DMS153 treated with DMSO at 0.1 percent for 48 hours (cell line): ENCODE results near the gene TMEM150C.
A peak's percentile ranks its signal among the peaks of the same experiment; 100 is the strongest.
"Not testable (repeated sequence)": the region's sequence is repeated elsewhere in the genome, so short reads cannot be mapped to it uniquely, and the experiment has no call there.

Experiments
- DNase-seq: peaks from one replicate; lab custom pipeline; 2025; ENCODE audit not compliant: unreplicated experiment; lab: John Stamatoyannopoulos, UW

TMEM150C gene

DNA sequence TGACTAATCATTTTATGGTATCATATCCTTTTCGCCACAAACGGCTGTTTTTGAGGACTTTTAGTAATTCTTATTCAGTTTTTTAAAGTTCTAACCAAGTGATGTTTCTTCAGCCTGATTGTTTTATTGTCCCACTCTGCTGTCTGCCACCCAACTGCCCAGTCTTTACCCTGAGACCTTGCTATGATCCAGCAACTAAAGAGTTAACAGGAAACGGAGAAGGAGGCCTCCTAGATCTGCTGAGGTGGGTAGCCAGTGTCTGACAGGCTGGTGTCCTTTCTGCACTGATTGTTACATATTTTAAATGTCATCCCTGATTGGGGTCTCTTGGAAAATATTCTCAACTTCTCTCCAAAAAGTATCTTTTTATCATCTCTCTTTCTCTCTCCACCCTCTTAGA is 7.9 kb upstream of the TMEM150C start:
- DNase-seq, result no peak

DNA sequence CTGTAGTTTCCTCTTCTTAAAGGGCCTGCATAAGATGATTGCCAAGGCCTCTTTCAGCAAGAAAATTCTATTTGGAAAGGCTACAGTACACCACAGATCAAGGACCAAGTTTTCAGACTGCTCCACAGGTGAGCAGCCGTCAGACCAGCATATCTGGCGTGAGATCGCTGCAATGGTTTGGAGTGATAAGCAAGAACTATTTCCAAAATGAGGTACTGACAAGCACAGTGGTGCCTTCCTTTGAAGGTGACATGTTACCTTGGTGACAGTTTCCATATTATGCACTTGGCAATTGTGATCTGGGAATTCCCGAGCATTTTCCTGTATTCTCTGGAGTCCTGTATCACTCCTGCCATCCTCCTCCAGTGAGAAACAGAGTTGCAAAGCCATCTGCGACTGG is 7.3 kb upstream of the TMEM150C start:
- no peak for DNase-seq

GRCh38 chr4:82567444-82567843 is 5.7 kb upstream of the TMEM150C start:
- no peak for DNase-seq

DNA sequence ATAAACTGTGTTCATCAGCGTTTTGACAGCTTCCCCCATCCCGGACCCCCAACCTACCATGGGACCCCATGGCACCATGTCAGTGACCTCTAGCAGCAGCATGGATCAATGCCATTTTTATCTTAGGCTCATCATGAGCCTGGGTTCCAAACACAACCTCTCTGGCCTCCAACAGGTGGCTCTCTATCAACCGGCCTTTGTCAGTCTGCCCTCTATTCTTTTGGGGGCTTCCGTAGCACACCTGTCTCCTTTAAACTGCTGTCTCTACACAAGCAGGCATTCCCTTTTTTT is 721 bp upstream of the TMEM150C start:
- no peak for DNase-seq

DNA sequence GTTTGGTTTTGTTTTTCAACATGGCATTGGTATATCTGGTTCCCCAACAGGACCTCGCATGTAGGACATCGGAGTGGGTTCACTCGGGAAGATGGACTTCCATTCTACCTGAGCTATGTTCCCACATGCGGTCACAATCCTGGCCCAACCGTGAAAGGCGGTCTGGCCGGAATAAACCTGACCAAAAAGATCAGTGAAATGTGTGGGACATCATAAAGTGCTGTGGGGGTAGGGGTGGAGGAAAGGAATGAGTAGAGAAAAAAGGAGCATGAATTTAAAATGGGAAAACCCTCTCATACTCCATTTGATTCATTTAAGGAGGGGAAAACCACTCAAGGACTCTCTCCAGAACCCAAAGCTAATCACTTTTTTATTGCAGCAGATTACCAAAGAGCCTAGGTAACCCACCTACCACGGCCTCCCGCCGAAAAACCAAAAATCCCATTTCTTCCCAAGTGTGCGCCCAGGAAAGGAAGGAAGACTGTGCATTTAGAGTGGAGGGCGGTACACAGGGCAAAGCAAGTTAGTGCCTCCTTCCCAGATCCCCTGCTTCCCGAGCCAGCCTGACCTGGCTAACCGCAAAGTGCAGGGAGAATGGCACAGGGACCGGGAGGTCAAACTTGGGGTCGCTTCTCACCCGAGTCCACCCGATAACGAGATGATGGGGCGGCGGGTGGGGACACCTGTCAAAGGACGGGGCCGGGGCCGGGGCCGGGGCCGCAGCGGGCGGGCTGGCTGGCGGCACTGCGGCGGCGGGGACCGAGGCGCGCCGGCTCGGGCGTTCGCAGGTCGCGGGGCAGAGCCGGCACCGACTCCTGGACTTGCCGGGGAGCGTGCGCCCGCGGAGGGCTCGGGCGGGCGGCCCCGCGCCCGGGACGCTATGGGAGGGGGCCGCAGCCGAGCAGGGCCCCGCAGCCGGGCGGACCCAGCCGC is 669 bp downstream of the TMEM150C start:
- DNase-seq, result no peak

- peak; percentile 22 for DNase-seq
Observed at GRCh38 chr4:82559735-82560120, 2.1 kb downstream of the TMEM150C start.

GRCh38 chr4:82559090-82559734 is 2.6 kb downstream of the TMEM150C start:
- not testable (repeated sequence) for DNase-seq

GRCh38 chr4:82555276-82555675 is 6.5 kb downstream of the TMEM150C start:
- DNase-seq, result no peak

DNA sequence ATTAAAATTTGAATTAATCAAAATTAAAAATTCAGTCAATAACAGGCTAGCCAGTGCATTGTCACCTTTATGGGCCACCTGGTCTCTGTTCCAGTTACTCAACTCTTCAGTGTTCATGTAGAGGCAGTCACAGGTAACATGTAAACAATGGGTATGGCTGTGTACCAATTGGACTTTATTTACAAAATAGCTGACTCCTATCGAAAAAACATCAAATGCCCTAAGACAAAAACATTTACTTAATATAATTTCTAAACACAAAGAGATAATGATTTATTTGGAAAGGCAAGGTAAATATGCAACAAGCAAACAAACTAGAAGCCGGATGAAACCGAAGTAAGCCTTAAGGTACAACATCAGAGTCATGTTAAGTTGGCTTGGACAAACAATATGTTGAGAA is 8.8 kb downstream of the TMEM150C start:
- no peak for DNase-seq

DNA sequence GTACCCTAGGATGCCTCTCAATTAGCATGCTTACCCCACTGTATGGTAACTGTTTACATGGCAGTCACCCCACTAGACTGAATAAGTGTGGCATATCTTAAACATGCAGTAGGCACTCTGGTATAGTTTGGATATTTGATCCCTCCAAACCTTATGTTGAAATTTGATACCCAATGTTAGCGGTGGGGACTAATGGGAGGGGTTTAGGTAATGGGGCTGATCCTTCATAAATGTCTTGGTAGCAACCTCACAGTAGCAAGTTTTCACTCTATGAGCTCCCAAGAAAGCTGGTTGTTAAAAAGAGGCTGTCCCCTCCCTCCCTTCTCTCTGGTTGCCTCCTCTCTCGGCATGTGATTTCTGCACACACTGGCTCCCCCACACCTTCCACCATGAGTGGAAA is 10.1 kb downstream of the TMEM150C start:
- no peak for DNase-seq

DNA sequence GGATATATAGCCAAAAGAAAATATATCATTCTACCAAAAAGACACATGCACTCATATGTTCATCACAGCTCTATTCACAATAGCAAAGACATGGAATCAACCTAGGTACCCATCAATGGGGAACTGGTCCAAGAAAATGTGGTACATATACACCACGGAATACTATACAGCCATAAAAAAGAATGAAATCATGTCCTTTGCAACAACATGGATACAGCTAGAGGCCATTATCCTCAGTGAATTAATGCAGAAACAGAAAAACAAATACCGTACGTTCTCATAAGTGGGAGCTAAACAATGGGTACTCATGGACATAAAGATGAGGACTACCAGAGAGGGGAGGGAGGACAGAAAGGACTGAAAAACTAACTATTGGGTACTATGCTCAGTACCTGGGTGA is 13.9 kb downstream of the TMEM150C start:
- not testable (repeated sequence) for DNase-seq

DNA sequence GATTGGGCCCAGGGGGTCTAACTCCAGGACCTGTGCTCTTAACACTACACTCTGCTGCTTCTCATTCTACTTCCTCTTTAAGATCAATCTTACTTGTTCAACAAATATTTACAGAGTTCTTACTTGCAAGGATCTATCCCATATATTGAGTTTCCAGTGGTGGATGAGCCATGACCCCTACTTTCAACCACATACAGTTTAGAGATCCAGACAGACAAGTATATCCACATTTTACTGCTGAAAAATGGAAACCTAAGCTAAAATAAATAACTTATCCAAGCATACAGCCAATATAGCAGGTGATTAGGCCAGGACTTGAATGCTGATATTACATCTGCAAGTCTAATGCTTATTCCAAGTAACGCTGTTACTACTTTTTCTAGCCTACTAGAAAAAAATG is 18.7 kb downstream of the TMEM150C start:
- no peak for DNase-seq

DNA sequence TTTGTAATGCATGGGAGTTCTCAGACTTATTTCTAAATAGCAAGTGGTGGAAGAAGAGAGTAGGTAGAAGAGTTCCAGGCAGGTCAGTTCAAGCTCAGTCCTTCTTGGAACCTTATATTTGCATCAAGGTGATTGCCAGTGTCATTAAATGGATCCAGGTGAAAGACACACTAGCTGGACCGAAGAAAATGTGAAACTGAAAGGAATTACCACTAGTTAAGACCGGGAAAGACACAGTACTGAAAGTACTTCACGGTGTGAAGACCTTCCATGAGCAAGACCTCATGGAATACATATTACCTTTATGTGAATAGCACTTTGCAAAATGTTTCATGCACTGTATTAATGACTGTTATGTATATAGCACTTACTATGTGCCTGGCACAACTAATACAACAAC is 19.1 kb downstream of the TMEM150C start:
- DNase-seq, result no peak

DNA sequence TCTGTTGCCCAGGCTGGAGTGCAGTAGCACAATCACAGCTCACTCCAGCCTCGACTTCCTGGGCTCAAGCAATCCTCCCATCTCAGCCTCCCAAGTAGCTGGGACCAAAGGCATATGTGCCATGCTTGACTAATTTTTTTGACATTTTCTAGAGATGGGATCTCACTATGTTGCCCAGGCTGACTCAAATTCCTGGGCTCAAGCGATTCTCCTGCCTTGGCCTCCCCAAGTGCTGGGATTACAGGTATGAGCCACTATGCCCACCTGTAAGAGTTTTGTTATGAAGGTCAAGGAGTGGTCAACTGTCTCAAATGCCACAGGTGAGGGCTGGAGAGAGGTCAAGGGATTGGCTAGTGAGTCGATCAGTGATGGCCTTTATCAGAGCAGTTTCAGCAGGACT is 32.5 kb downstream of the TMEM150C start:
- DNase-seq, result no peak

DNA sequence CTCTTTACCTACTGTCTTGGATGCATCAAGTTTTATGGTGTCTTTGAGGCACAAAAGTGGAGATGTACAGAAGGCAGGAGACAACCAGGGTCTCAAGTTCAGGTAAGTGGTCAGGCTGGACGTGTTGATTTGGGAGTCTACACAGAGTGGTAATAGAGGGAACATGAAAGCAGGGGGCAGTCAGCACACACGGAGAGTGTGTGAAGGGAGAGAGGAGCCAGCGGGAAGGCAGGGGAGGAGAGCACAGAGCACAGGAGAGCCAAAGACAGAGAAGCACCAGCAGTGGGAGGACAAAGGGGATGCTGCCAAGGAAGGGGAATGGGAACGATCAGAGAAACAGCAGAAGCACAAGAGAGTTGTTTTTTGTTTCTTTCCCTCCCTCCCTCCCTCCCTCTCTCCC is 32.9 kb downstream of the TMEM150C start:
- DNase-seq, result no peak

- no peak for DNase-seq
Observed at GRCh38 chr4:82528074-82528473, 33.7 kb downstream of the TMEM150C start.

DNA sequence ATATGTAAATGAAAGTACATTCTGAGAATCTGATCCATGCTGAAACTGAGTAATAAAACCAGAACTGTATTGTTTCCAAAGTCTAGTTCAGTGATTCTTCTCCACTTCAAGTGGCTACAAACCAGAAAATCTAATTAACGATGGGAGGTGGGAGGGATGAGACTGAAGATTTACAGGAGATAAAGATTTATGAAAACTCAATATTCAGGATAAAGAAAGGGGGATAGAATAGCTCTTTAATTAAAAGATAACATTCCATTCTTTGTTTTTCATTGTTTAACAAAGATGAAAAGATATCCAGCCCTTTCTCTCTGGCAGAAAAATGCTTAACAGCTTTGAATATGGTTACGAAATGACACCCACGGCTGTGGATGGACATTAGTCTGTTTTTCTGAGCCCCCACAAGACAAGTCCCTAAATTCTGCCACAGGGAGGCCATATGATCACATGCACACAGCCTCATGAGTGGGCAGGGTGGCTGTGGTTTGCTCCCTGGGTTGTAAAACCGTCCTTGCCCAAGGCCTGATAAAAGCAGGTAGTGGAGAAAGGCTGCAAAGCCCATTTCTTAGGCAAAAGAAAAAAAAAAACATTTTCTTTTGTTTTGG is 36.4 kb downstream of the TMEM150C start:
- DNase-seq, result no peak

GRCh38 chr4:82524570-82525152 is 37.1 kb downstream of the TMEM150C start:
- DNase-seq, result no peak

DNA sequence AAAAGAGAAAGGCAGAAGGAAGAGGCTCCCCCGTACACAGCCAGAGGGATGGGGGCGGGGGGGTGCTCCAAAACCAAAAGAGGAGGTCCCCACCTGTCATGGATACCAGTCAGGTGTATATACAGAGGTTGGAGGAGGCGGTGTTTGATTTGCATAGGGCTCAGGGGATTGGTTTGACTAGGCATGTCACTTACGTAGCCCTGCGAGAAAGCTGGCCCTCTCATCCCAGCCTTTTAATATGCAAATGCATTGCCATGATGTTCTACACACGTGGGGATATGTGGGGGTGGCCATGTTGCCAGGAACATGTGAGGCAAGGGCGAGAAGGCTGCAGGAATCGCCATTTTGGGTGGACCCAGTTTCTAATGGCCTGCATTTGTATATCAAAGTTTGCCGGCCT is 38.6 kb downstream of the TMEM150C start:
- no peak for DNase-seq

DNA sequence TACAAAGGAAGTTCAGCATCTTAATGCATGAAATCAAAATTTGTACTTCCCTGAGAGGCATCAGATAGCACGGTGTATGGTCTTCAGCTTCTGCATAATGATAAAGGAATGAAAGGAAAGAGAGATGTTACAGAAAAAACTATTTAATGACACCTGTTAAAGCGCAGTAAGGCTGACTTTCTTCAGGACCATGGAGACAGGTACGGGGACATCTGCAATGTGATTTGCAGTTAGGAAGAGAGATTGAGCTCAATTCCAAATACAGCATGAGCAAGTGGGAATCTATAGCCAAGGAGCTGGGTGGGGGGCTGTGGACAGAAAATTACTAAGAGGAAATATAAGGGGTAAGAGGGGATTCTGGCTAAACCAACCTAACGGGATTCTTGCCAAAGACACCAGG is 39.3 kb downstream of the TMEM150C start:
- DNase-seq, result no peak

DNA sequence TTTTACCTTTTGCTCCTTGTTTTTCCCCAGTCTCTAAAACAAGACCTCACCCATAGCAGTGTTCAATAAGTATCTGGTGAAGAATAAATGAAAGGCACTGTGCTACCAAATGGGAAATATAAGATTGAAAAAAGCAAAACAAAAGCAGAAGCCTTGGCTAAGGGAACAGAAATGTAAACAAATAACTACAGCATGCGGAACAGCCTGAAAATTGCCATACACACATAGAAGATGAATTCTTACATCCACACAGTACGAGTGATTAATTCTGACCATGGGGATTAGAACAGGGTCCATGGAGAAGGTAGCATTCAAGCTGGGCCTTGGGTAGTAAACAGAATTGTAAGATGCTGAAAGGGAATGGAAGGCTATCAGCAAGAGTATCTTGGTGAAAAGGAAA is 40.5 kb downstream of the TMEM150C start:
- DNase-seq, result no peak

DNA sequence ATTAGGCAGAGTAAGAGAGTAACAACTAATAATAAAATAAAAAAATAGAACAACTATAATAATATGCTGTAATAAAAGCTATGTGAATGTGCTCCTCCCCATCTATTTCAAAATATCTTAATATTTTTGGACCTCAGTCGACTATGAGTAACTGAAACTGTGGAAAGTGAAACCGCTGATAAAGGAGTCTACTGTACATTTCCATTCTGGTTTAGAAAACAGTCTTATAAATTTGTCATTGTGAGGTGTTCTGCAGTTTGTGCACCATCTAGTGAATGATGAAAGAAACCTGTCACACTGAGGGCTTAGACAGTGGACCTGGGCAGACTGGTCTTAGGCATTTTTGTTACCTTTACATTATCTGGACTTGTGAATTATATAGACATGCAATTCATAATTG is 42.0 kb downstream of the TMEM150C start:
- no peak for DNase-seq
